H1 (cell line): Measurements from ENCODE around the gene DAB2IP. TPM values are rescaled to one million over a fixed set of nuclear protein-coding genes. Genes with fewer than 3 reads are reported as not detected.

ENCODE experiments used
- CTCF ChIA-PET: fragments of 300-600 bp; sonication (Branson Sonifier 250); formaldehyde crosslinking; loops from one replicate; lab custom pipeline; 2021; ENCODE audit not compliant: partially characterized antibody; lab: Charles Lee
- POLR2A ChIA-PET: fragments of 300-600 bp; sonication (Branson Sonifier 250); formaldehyde crosslinking; loops from one replicate; lab custom pipeline; 2021; ENCODE audit warnings: inconsistent platforms; ENCODE audit not compliant: partially characterized antibody; lab: Charles Lee
- DNase-seq, 2 experiments: peaks; one replicate each; pipeline versions ENCODE4 v3.0.0 to v3.0.0-alpha.2; 2010 to 2022; ENCODE audit warnings: low spot score in 2 of 2, low read depth in 1 of 2, mixed read lengths in 1 of 2
- FAIRE-seq: peaks from 2 replicates; lab custom pipeline; 2011; peaks lifted over from hg19 to GRCh38; lab: Jason Lieb, UNC
- H2AFZ ChIP-seq: 2 replicates; pipeline ENCODE4 v1.8.1; 2012; ENCODE audit warnings: low read length, inconsistent platforms
- H2AK5ac ChIP-seq: 2 replicates; pipeline ENCODE4 v1.6.1; 2013; ENCODE audit warnings: low read depth, low read length
- H2BK120ac ChIP-seq: replicated peaks from 2 replicates; pipeline ENCODE3; 2013; ENCODE audit warnings: low read depth, low read length, inconsistent platforms
- H2BK12ac ChIP-seq: 2 replicates; pipeline ENCODE4 v1.6.1; 2013; ENCODE audit warnings: low read depth, low read length
- H2BK15ac ChIP-seq: 2 replicates; pipeline ENCODE4 v1.6.1; 2013; ENCODE audit warnings: low read length
- H2BK20ac ChIP-seq: 2 replicates; pipeline ENCODE4 v1.6.1; 2013; ENCODE audit warnings: low read length
- H2BK5ac ChIP-seq: 2 replicates; pipeline ENCODE4 v1.6.1; 2013; ENCODE audit warnings: low read depth, low read length
- H3K14ac ChIP-seq: 2 replicates; pipeline ENCODE4 v1.6.1; 2013; ENCODE audit warnings: inconsistent platforms; ENCODE audit not compliant: insufficient read length
- H3K18ac ChIP-seq: 2 replicates; pipeline ENCODE4 v1.6.1; 2013; ENCODE audit warnings: low read length; ENCODE audit errors: extremely low read depth
- H3K23ac ChIP-seq: 2 replicates; pipeline ENCODE4 v1.6.1; 2013; ENCODE audit warnings: inconsistent platforms; ENCODE audit not compliant: insufficient read length
- H3K23me2 ChIP-seq: 2 replicates; pipeline ENCODE4 v1.6.1; 2013; ENCODE audit warnings: low read depth, low read length
- H3K27ac ChIP-seq: 2 replicates; pipeline ENCODE4 v1.6.1; 2011; ENCODE audit warnings: low read depth, low read length, inconsistent platforms
- H3K27me3 ChIP-seq, 4 experiments: replicated peaks in 1 of 4; 1 replicate in 1 of 4; 2 replicates in 3 of 4; pipeline versions ENCODE4 v1.6.1 to v1.8.1; 2011 to 2013; ENCODE audit warnings: low read length in 3 of 4, mild to moderate bottlenecking in 3 of 4, inconsistent platforms in 2 of 4, mixed read lengths in 2 of 4, moderate library complexity in 1 of 4; ENCODE audit not compliant: control insufficient read depth in 3 of 4, insufficient read depth in 3 of 4; ENCODE audit errors: extremely low read depth in 1 of 4
- H3K36me3 ChIP-seq, 4 experiments: 2 replicates each; pipeline versions ENCODE4 v1.6.1 to v1.8.1; 2011 to 2013; ENCODE audit warnings: mild to moderate bottlenecking in 4 of 4, low read length in 3 of 4, moderate library complexity in 2 of 4, control low read depth in 1 of 4, inconsistent platforms in 1 of 4; ENCODE audit not compliant: insufficient read depth in 4 of 4, control insufficient read depth in 2 of 4
- H3K4ac ChIP-seq: replicated peaks from 2 replicates; pipeline ENCODE3; 2013; ENCODE audit warnings: low read length, low read depth, mixed read lengths, inconsistent platforms; ENCODE audit not compliant: insufficient read length
- H3K4me1 ChIP-seq, 4 experiments: replicated peaks in 1 of 4; 1 replicate in 1 of 4; 2 replicates in 3 of 4; pipeline versions ENCODE4 v1.6.1 to v1.8.1; 2011 to 2013; ENCODE audit warnings: low read length in 3 of 4, inconsistent platforms in 2 of 4, mixed read lengths in 1 of 4; ENCODE audit not compliant: insufficient read depth in 4 of 4, control insufficient read depth in 3 of 4
- H3K4me2 ChIP-seq, 2 experiments: 2 replicates each; pipeline versions ENCODE4 v1.6.1 to v1.8.1; 2011 to 2013; ENCODE audit warnings: low read depth in 2 of 2, low read length in 2 of 2, control low read depth in 1 of 2, inconsistent platforms in 1 of 2, mild to moderate bottlenecking in 1 of 2; ENCODE audit not compliant: insufficient read depth in 1 of 2
- H3K4me3 ChIP-seq, 4 experiments: fragments of 200-600, 300-600 bp in 1 of 4; sonication (generic), shearing (Covaris generic), sonication (Bioruptor Twin) in 1 of 4; 2 replicates each; pipeline versions ENCODE4 v1.5.1 to v1.8.1; 2011 to 2016; ENCODE audit warnings: low read length in 4 of 4, low read depth in 3 of 4, control low read depth in 2 of 4, inconsistent platforms in 2 of 4, mild to moderate bottlenecking in 2 of 4, mixed read lengths in 1 of 4, moderate library complexity in 1 of 4; ENCODE audit not compliant: insufficient read depth in 2 of 4; ENCODE audit errors: extremely low read depth in 1 of 4
- H3K56ac ChIP-seq: replicated peaks from 2 replicates; pipeline ENCODE3; 2013; ENCODE audit warnings: low read depth, mild to moderate bottlenecking, mixed read lengths, low read length, inconsistent platforms; ENCODE audit not compliant: insufficient read length
- H3K79me1 ChIP-seq: 2 replicates; pipeline ENCODE4 v1.6.1; 2013; ENCODE audit warnings: low read depth, low read length, control low read depth
- H3K79me2 ChIP-seq, 2 experiments: 2 replicates each; pipeline versions ENCODE4 v1.6.1 to v1.8.1; 2012 to 2013; ENCODE audit warnings: low read length in 2 of 2, mild to moderate bottlenecking in 2 of 2, inconsistent platforms in 1 of 2; ENCODE audit not compliant: insufficient read depth in 2 of 2, control insufficient read depth in 1 of 2
- H3K9ac ChIP-seq, 4 experiments: replicated peaks in 1 of 4; 1 replicate in 1 of 4; 2 replicates in 3 of 4; pipeline versions ENCODE4 v1.6.1 to v1.8.1; 2011 to 2013; ENCODE audit warnings: low read depth in 3 of 4, low read length in 3 of 4, control low read depth in 2 of 4, mild to moderate bottlenecking in 2 of 4, moderate library complexity in 2 of 4, inconsistent platforms in 1 of 4; ENCODE audit errors: extremely low read depth in 1 of 4
- H3K9me3 ChIP-seq, 2 experiments: 2 replicates each; pipeline versions ENCODE4 v1.6.1 to v1.8.1; 2012 to 2013; ENCODE audit warnings: mild to moderate bottlenecking in 2 of 2, moderate library complexity in 2 of 2, control low read depth in 1 of 2, inconsistent platforms in 1 of 2, low read depth in 1 of 2, low read length in 1 of 2, mixed read lengths in 1 of 2; ENCODE audit not compliant: insufficient read depth in 2 of 2
- H4K20me1 ChIP-seq, 2 experiments: replicated peaks in 1 of 2; 2 replicates each; pipeline versions ENCODE3 to v1.8.1; 2011 to 2013; ENCODE audit warnings: inconsistent platforms in 2 of 2, low read length in 2 of 2, mild to moderate bottlenecking in 1 of 2; ENCODE audit not compliant: insufficient read depth in 2 of 2, control insufficient read depth in 1 of 2
- H4K5ac ChIP-seq: 2 replicates; pipeline ENCODE4 v1.6.1; 2013; ENCODE audit warnings: low read length, low read depth, mixed read lengths, inconsistent platforms; ENCODE audit not compliant: insufficient read length
- H4K8ac ChIP-seq: 2 replicates; pipeline ENCODE4 v1.8.0; 2013; ENCODE audit warnings: mild to moderate bottlenecking, moderate library complexity, low read length, inconsistent platforms; ENCODE audit not compliant: insufficient read depth; ENCODE audit errors: extremely low read depth
- H4K91ac ChIP-seq: replicated peaks from 2 replicates; pipeline ENCODE3; 2013; ENCODE audit warnings: low read length, mixed read lengths, inconsistent platforms; ENCODE audit not compliant: insufficient read length
- CTCF ChIP-seq, 3 experiments: IDR thresholded peaks; 1 replicate in 2 of 3; 2 replicates in 1 of 3; pipeline versions ENCODE4 v1.5.1 to v1.6.1; 2011; ENCODE audit warnings: low read length in 3 of 3, mild to moderate bottlenecking in 3 of 3, inconsistent platforms in 2 of 3, low read depth in 1 of 3, moderate library complexity in 1 of 3; ENCODE audit not compliant: insufficient read depth in 1 of 3; ENCODE audit errors: control extremely low read depth in 1 of 3
- EGR1 ChIP-seq: IDR thresholded peaks from 2 replicates; pipeline ENCODE4 v1.6.1; 2011; ENCODE audit warnings: low read depth, low read length, borderline replicate concordance
- HDAC6 ChIP-seq: IDR thresholded peaks from one replicate; pipeline ENCODE4 v1.7.1; 2012; ENCODE audit warnings: low read depth, mild to moderate bottlenecking, inconsistent platforms, low read length, moderate library complexity
- POLR2A ChIP-seq, 2 experiments: IDR thresholded peaks; 1 replicate in 1 of 2; 2 replicates in 1 of 2; pipeline ENCODE4 v1.6.1; 2011; ENCODE audit warnings: low read depth in 2 of 2, low read length in 2 of 2, mild to moderate bottlenecking in 2 of 2; ENCODE audit errors: control extremely low read depth in 1 of 2
- SRF ChIP-seq: IDR thresholded peaks from 2 replicates; pipeline ENCODE4 v1.6.1; 2011; ENCODE audit warnings: mild to moderate bottlenecking, low read depth, low read length, moderate library complexity
- WGBS, 2 experiments: shearing (Covaris generic) in 1 of 2; methylation state at CpG; one replicate each; pipeline versions ENCODE4 v1.1.6 to v1.1.7; 2013 to 2015; ENCODE audit warnings: low lambda C conversion rate in 2 of 2, mixed read lengths in 2 of 2, inconsistent platforms in 1 of 2, low coverage in 1 of 2, missing lambda C conversion rate in 1 of 2; ENCODE audit not compliant: insufficient replicate concordance in 2 of 2, insufficient coverage in 1 of 2, insufficient read length in 1 of 2; ENCODE audit errors: extremely low coverage in 1 of 2, missing lambda C conversion rate in 1 of 2; 5-methylcytosine and 5-hydroxymethylcytosine counted together
- polyA plus RNA-seq, 7 experiments: library from polyadenylated mRNA; depleted of rRNA in 3 of 7; stranded (reverse) in 5 of 7; unstranded in 2 of 7; fragments of >200 nt in 5 of 7; fragments of 200-250 nt in 2 of 7; gene quantifications; 1 replicate in 5 of 7; 2 replicates in 1 of 7; 4 replicates in 1 of 7; pipeline versions ENCODE4 v1.2.1 to v1.2.3, GENCODE V29; 2011 to 2013; ENCODE audit warnings: missing spikeins in 2 of 7, mixed read lengths in 2 of 7
- total RNA-seq: library from RNA; stranded (reverse); fragmentation: NEBNext Ultra II Directional; extraction: Animal tissue kit (Norgen Biotek cat#: 25700); gene quantifications from 2 replicates; pipeline ENCODE4 v1.2.1, GENCODE V29; 2021
- TF ChIP-seq, protein P1 (sequence below): IDR thresholded peaks from 2 replicates; pipeline ENCODE4 v1.6.1; 2012; ENCODE audit warnings: low read length, inconsistent platforms

DAB2IP gene
- total and polyA plus RNA-seq, 2 of the 8 experiments (the other 6 are each of a cell fraction or from before 2014, with no cell fraction given) = 19.7 to 39.5 TPM

DNA sequence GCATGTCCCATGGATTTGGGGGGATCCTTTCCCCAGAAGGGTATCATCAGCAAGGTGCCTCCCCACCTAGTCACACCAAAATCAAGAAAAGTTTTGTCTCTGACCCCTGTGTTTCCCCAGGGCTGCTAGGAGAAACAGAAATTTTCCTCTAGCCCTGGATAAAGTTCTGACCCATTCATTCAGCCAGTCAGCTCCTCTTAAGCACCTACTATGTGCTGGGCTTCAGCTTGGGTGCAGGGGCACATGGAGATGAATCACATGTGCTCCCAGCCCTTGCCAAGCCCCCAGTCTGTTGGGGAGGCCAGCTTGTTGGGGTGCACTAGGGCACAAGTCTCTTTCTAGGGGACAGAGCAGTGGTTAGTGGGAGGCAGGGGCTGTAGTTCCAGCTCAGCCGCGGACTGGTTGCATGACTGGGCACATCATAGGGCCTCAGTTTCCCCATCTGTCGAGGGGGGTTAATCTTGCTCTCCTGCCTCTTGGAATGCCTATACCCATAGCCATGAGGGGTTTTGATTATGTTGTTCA lies 3.9 kb downstream of the DAB2IP start:
- Histone ChIP-seq H2BK120ac (no peak overlapping the region), H4K5ac (no peak overlapping the region), H3K9me3 (no peaks in the 10 kb centered on the region), H3K18ac (no peak overlapping the region), H4K8ac (no peak overlapping the region), H3K4me1 (peaks cover 0 to 27% (median 16%) of the 10 kb centered on the region in 4 experiments; a peak in 6 of 7 replicates), H3K4me2 (no peak overlapping the region), H3K9ac (no peak overlapping the region), H2BK12ac (no peak overlapping the region), H2BK5ac (no peak overlapping the region), H4K91ac (no peak overlapping the region), H3K36me3 (no peaks in the 10 kb centered on the region), H3K23ac (no peak overlapping the region), H3K23me2 (peaks cover 17% of the 10 kb centered on the region; the same call in 1 of the 2 replicates), H3K79me1 (peaks cover 23% of the 10 kb centered on the region), H3K27ac (no peak overlapping the region), H3K4me3 (no peak overlapping the region), H3K79me2 (peaks cover 3 to 40% of the 10 kb centered on the region in 2 experiments; a peak in 3 of 4 replicates), H3K27me3 (peaks cover 0 to 7% (median 0%) of the 10 kb centered on the region in 4 experiments; a peak in 2 of 7 replicates), H3K56ac (no peak overlapping the region), H3K4ac (no peak overlapping the region), H2AK5ac (no peak overlapping the region), H2AFZ (no peak overlapping the region), H2BK15ac (no peak overlapping the region), H4K20me1 (peaks cover 16 to 36% of the 10 kb centered on the region in 2 experiments), H3K14ac (no peak overlapping the region), H2BK20ac (no peak overlapping the region)
- CTCF ChIA-PET = interaction anchor here (0.6 to 5.0 kb wide), 11 partner anchors 10 to 1788 kb away, joined by 3 to 28 read pairs (median 4); no protein-coding TSS in a partner anchor
- TF ChIP-seq HDAC6 = no peak
- no peak for TF ChIP-seq CTCF (IDR thresholded peaks at IDR 0.05; ENCODE audit: control extremely low read depth in 1 of 3, insufficient read depth in 1 of 3, low read depth in 1 of 3, low read length in 3 of 3)
- TF ChIP-seq SRF = no peak
- TF ChIP-seq, protein P1, sequence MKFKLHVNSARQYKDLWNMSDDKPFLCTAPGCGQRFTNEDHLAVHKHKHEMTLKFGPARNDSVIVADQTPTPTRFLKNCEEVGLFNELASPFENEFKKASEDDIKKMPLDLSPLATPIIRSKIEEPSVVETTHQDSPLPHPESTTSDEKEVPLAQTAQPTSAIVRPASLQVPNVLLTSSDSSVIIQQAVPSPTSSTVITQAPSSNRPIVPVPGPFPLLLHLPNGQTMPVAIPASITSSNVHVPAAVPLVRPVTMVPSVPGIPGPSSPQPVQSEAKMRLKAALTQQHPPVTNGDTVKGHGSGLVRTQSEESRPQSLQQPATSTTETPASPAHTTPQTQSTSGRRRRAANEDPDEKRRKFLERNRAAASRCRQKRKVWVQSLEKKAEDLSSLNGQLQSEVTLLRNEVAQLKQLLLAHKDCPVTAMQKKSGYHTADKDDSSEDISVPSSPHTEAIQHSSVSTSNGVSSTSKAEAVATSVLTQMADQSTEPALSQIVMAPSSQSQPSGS = no peak
- no peak for TF ChIP-seq POLR2A (IDR thresholded peaks at IDR 0.05; ENCODE audit: control extremely low read depth in 1 of 2, low read depth in 2 of 2, low read length in 2 of 2)
- no peak for TF ChIP-seq EGR1
- no peak for DNase-seq
- POLR2A ChIA-PET = interaction anchor here (1.0 kb wide), 1 partner anchor 57 kb away, joined by 4 read pairs; no protein-coding TSS in a partner anchor
- no peak for FAIRE-seq
- 98% methylated on average over 3 of the region's 3 CpGs; no CpG with 5 or more reads in 1 of the 2 experiments for WGBS, 2 experiments
